HUES64 (cell line): ENCODE results near the gene ATCAY.
"Not testable (repeated sequence)": the region's sequence is repeated elsewhere in the genome, so short reads cannot be mapped to it uniquely, and the experiment has no call there.

ENCODE experiments used
- H3K27ac ChIP-seq: 2 replicates; pipeline ENCODE4 v1.7.0; 2013; ENCODE audit warnings: low read depth, low read length, inconsistent platforms
- H3K27me3 ChIP-seq: 2 replicates; pipeline ENCODE4 v1.6.1; 2013; ENCODE audit warnings: mild to moderate bottlenecking, low read length; ENCODE audit not compliant: insufficient read depth
- H3K36me3 ChIP-seq: 2 replicates; pipeline ENCODE4 v1.6.1; 2013; ENCODE audit warnings: mild to moderate bottlenecking, low read length; ENCODE audit not compliant: insufficient read depth
- H3K4me1 ChIP-seq: 2 replicates; pipeline ENCODE4 v1.6.1; 2013; ENCODE audit warnings: mild to moderate bottlenecking, low read length, moderate library complexity; ENCODE audit not compliant: insufficient read depth
- H3K4me3 ChIP-seq: 2 replicates; pipeline ENCODE4 v1.5.1; 2013; ENCODE audit warnings: mild to moderate bottlenecking, low read length, moderate library complexity
- H3K9ac ChIP-seq: 2 replicates; pipeline ENCODE4 v1.6.1; 2013; ENCODE audit warnings: mild to moderate bottlenecking, low read depth, low read length
- H3K9me3 ChIP-seq: 2 replicates; pipeline ENCODE4 v1.6.1; 2013; ENCODE audit warnings: low read depth, low read length; ENCODE audit not compliant: insufficient read depth
- WGBS: fragments of 150-250, 120-280 bp; methylation state at CpG from one replicate; pipeline ENCODE4 v1.1.7; 2013; ENCODE audit warnings: missing lambda C conversion rate; 5-methylcytosine and 5-hydroxymethylcytosine counted together

Gene ATCAY

DNA sequence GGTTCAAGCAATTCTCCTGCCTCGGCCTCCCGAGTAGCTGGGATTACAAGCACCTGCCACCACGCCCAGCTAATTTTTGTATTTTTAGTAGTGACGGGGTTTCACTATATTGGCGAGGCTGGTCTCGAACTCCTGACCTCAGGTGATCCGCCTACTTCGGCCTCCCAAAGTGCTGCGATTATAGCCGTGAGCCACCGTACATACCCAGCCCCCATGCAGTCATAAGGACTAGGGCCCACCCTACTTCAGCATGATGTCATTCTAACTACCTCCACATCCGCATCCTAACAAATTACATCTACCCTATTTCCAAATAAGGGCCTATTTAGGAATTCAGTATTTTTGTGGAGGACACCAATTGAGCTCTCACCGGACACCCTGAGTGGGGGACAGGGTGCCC lies 74.8 kb downstream of the ATCAY start:
- H3K27me3 ChIP-seq, H3K27ac ChIP-seq, H3K4me1 ChIP-seq, H3K4me3 ChIP-seq, H3K9ac ChIP-seq, H3K9me3 ChIP-seq: not testable (repeated sequence)
- 88% methylated on average over 13 of the region's 13 CpGs for WGBS
- H3K36me3 ChIP-seq, result peaks cover 37% of the 10 kb centered on the region

GRCh38 chr19:3955688-3956087 lies 75.2 kb downstream of the ATCAY start:
- H3K27me3 ChIP-seq, result no peaks in the 10 kb centered on the region
- WGBS, result 94% methylated on average over 10 of the region's 10 CpGs
- no peak overlapping the region for H3K27ac ChIP-seq
- H3K36me3 ChIP-seq, result peaks cover 41% of the 10 kb centered on the region
- H3K9me3 ChIP-seq, result no peaks in the 10 kb centered on the region
- H3K4me3 ChIP-seq, result no peak overlapping the region
- H3K9ac ChIP-seq, result no peak overlapping the region
- H3K4me1 ChIP-seq, result no peaks in the 10 kb centered on the region

- no peak overlapping the region for H3K4me3 ChIP-seq
- H3K27ac ChIP-seq, result no peak overlapping the region
- 96% methylated on average over 86 of the region's 86 CpGs for WGBS
- H3K9me3 ChIP-seq, result no peaks in the 10 kb centered on the region
- H3K4me1 ChIP-seq, result no peaks in the 10 kb centered on the region
- H3K36me3 ChIP-seq, result peaks cover 72% of the 10 kb centered on the region
- no peaks in the 10 kb centered on the region for H3K27me3 ChIP-seq
- no peak overlapping the region for H3K9ac ChIP-seq
Observed at GRCh38 chr19:3958836-3959765, 78.6 kb downstream of the ATCAY start.

DNA sequence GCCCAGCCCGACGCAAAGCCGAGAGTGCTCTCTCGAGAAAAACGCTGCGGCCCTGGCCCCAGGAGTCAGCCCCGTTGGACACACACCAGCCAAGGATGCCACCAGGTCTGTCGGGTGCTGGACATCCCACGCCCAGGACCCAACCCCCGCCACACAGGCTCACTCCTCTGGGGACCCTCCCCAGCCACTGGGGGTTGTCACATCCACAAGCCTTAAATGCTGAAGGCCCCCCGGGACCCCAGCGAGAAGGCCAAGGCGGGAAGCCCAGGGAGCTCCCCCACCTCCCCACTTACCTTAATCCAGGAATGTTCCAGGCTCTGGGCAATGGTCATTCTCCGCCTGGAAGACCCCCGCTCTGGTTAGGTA lies 79.3 kb downstream of the ATCAY start:
- 97% methylated on average over 15 of the region's 15 CpGs for WGBS
- H3K9ac ChIP-seq, result no peak overlapping the region
- H3K36me3 ChIP-seq, result peaks cover 77% of the 10 kb centered on the region
- H3K9me3 ChIP-seq, result no peaks in the 10 kb centered on the region
- no peak overlapping the region for H3K4me3 ChIP-seq
- no peaks in the 10 kb centered on the region for H3K4me1 ChIP-seq
- H3K27me3 ChIP-seq, result no peaks in the 10 kb centered on the region
- no peak overlapping the region for H3K27ac ChIP-seq

GRCh38 chr19:3961007-3961406 lies 80.5 kb downstream of the ATCAY start:
- Histone ChIP-seq H3K4me3 (no peak overlapping the region), H3K27me3 (no peaks in the 10 kb centered on the region), H3K9ac (no peak overlapping the region), H3K36me3 (peaks cover 84% of the 10 kb centered on the region), H3K9me3 (no peaks in the 10 kb centered on the region), H3K4me1 (no peaks in the 10 kb centered on the region), H3K27ac (no peak overlapping the region)
- WGBS, result 96% methylated on average over 24 of the region's 24 CpGs

DNA sequence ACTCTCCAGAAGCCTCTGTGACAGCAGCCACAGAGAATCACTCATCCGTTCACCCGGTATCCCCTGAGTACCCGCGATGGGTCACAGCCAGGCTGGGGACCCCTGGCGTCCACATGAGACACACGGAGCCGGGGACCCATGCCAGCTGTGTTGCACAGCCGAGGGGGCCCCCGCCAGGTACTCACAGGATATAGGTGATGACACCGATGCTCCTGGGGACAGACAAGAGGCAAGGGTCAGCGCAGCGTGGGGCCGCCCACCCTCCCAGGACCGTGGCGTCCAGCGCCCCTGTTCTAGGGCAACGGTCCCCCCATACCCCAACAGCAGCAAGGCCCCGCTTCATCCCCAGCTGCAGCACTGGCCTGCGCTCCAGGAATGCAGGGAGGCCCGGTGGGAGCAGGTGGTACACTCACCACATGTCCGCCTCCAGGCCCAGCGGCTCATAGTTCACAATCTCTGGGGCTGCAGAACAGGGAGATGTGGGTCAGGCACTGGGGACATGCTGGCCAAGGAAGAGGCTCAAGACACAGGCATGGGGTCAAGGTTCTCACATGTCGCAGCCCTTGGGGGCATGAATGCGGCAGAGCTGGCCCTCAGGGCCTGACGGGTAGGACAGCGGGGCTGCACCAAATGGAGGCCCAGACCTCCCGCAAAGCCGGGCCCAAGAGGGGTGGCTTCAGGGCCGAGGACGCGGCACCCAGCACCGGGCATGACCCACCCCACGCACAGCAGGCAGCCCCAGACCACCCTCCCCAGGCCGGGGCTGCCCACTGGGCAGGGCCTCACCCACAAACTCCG lies 83.2 kb downstream of the ATCAY start:
- peaks cover 89% of the 10 kb centered on the region for H3K36me3 ChIP-seq
- 96% methylated on average over 35 of the region's 35 CpGs for WGBS

DNA sequence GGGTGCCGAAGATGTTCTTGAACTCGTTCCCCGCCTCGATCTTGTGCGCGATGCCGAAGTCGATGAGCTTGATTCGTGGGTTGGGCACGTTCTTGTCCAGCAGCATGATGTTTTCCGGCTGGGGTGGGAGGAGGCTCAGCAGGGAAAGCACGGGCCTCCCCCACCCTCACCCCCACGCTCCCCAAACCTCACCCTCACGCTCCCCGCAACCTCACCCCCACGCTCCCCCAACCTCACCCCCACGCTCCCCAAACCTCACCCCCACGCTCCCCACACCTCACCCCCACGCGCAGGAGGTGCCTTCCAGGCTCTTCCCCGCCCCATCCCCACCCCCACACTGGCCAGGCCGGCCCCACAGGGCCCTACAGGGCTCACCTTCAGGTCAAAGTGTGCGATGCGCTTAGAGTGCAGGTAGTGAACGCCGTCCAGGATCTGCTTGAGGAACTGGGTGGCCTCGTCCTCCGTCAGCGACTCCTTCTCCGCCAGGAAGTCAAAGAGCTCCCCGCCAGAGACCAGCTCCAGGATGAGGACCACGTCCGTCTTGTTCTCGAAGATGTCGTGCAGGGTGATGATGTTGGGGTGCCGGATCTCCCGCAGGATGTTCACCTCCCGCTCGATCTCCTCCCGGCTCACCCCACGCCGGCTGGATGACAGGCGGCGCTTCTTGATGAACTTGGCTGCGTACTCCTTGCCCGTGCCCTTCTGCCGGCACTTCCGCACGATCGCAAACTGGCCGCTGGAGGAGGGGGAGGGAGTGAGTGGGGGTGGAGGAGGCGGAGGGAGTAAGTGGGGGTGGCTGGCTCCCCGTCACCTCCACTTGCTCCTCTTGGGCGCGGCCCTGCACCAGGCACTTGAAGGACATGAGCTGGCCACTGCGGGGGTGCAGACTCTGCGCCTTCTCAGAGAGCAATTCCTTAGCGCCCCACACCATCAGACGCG lies 84.0 kb downstream of the ATCAY start:
- H3K4me1 ChIP-seq, result peaks cover 14% of the 10 kb centered on the region
- WGBS, result 95% methylated on average over 55 of the region's 60 CpGs
- H3K9ac ChIP-seq, result no peak overlapping the region
- peaks cover 81% of the 10 kb centered on the region for H3K36me3 ChIP-seq
- no peak overlapping the region for H3K4me3 ChIP-seq
- no peaks in the 10 kb centered on the region for H3K27me3 ChIP-seq
- no peaks in the 10 kb centered on the region for H3K9me3 ChIP-seq
- no peak overlapping the region for H3K27ac ChIP-seq

More for the DNA sequence above, 83.2 kb downstream of the ATCAY start:
- H3K9me3 ChIP-seq, result no peaks in the 10 kb centered on the region
- H3K4me1 ChIP-seq, result peaks cover 10% of the 10 kb centered on the region
- no peak overlapping the region for H3K9ac ChIP-seq
- no peak overlapping the region for H3K4me3 ChIP-seq
- no peak overlapping the region for H3K27ac ChIP-seq
- no peaks in the 10 kb centered on the region for H3K27me3 ChIP-seq

DNA sequence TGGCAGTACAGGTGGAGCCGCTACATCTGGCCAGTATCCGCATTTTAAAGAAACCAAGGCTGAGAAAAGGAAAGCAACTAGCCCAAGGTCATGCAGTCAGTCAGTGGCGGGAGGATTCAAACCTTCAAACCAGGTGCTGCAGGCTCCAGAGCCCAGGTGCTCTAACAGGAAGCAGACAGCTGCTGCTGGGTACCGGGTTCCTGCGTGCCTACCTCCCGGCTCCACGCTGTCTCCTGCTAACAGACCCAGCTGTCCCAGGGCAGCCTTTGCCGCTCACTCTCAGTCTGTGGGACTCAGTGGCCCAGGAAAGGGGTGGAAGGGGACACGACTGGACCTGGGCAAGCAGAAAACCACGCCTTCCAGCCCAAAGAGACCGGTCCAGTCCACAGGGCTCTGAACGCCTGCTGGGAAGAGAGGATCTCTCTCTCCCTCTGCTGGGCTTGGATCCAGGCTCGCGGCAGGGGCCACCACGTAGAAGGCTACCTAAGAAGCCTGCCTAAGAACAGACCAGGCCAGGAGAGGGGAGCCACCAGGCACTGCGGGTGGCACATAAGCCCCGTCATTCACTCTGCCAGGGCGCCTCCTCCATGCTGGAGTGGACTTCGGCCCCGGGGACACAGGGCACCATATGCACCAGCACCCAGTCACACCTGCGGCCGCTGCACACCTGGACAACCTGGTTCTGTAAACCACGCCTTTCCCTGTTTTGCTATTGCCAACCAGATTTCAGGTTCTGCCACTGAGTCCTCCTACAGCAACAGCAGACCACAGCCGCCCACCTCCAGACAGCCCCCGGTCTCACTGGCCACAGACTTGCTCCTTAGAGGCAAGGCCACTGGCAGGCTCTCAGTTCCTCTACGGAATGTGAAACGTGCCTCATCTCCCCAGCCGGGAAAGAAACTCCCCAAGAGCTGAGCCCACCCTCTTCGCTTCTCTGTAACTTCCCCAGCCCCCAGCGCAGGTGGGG lies 85.8 kb downstream of the ATCAY start:
- Histone ChIP-seq H3K27ac (peak overlapping the region; percentile 43; the same call in 1 of the 2 replicates), H3K27me3 (no peaks in the 10 kb centered on the region), H3K4me3 (no peak overlapping the region), H3K9ac (peak overlapping the region; percentile 16; the same call in 1 of the 2 replicates), H3K36me3 (peaks cover 62% of the 10 kb centered on the region), H3K9me3 (no peaks in the 10 kb centered on the region), H3K4me1 (peaks cover 14% of the 10 kb centered on the region)
- 88% methylated on average over 30 of the region's 30 CpGs for WGBS

- H3K9me3 ChIP-seq, H3K27me3 ChIP-seq, H3K4me3 ChIP-seq: not testable (repeated sequence)
- peaks cover 14% of the 10 kb centered on the region for H3K4me1 ChIP-seq
- peak overlapping the region; percentile 84 for H3K27ac ChIP-seq
- H3K36me3 ChIP-seq, result peaks cover 54% of the 10 kb centered on the region
- peak overlapping the region; percentile 62 for H3K9ac ChIP-seq
- WGBS, result 90% methylated on average over 12 of the region's 12 CpGs
Observed at GRCh38 chr19:3967983-3968382, 87.5 kb downstream of the ATCAY start.
